Ascending aorta (tissue), 2 donors: ENCODE measurements around the gene FAM114A2. TPM values are rescaled to one million over a fixed set of nuclear protein-coding genes. Genes with fewer than 3 reads are reported as not detected.

Source experiments
- DNase-seq, 2 donors: peaks; one replicate each; pipeline ENCODE4 v3.0.0-alpha.2; 2019; ENCODE audit warnings: low spot score in 2 of 2
- H3K27ac ChIP-seq, 2 donors: fragments of 200-600 bp; sonication (generic); one replicate each; pipeline ENCODE4 v1.5.1; 2016 to 2017; ENCODE audit warnings: mild to moderate bottlenecking in 1 of 2
- H3K27me3 ChIP-seq: fragments of 200-600 bp; sonication (generic); one replicate; pipeline ENCODE4 v1.5.1; 2017
- H3K36me3 ChIP-seq, 2 donors: fragments of 200-600 bp; sonication (generic); one replicate each; pipeline ENCODE4 v1.5.1; 2016
- H3K4me1 ChIP-seq, 2 donors: fragments of 200-600 bp; sonication (generic); one replicate each; pipeline ENCODE4 v1.5.1; 2016 to 2017; ENCODE audit warnings: mild to moderate bottlenecking in 1 of 2
- H3K4me3 ChIP-seq, 2 donors: fragments of 200-600 bp; sonication (generic); one replicate each; pipeline ENCODE4 v1.5.1; 2016 to 2017; ENCODE audit warnings: mild to moderate bottlenecking in 1 of 2
- H3K9me3 ChIP-seq, 2 donors: fragments of 200-600 bp; sonication (generic); one replicate each; pipeline ENCODE4 v1.5.1; 2016
- intact Hi-C: fragments of 100-400 bp; cut with DNase I; formaldehyde crosslinking; loops from one replicate; pipeline ENCODE4 v1.15.1; 2023
- total RNA-seq: library from RNA; depleted of rRNA; stranded (reverse); fragments of >200 nt; gene quantifications from one replicate; pipeline ENCODE4 v1.1.0, GENCODE V29; 2016
- TF ChIP-seq, protein P1 (sequence below), 3 experiments: fragments of 200-600 bp in 2 of 3; fragments of 450-650 bp in 1 of 3; sonication (generic) in 2 of 3; IDR thresholded peaks; one replicate each; pipeline ENCODE4 v1.5.1; 2016 to 2019; ENCODE audit warnings: antibody characterized with exemption in 3 of 3, mild to moderate bottlenecking in 1 of 3, moderate library complexity in 1 of 3

Gene FAM114A2
- total RNA-seq, 1 donor from 2014 or later, result 7.2 TPM

DNA sequence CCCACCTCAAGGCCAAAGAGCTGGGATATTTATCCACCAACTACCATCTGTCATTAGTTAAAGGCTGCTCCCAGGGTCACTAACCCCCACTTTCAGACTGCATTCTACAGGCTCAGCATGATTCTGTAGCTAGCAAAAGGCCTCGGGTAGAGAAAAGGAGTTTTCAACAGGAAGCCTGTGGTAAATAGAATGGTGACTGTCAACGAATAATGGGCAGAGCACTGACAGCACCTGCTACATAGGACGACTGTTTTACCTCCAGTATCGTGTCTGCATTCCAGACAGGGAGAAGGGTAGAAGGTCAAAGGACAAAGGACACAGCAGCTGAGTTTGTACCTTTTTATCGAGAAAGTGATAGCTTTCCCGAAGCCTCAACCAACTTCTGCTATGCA, 20.3 kb upstream of the FAM114A2 start:
- TF ChIP-seq, protein P1, sequence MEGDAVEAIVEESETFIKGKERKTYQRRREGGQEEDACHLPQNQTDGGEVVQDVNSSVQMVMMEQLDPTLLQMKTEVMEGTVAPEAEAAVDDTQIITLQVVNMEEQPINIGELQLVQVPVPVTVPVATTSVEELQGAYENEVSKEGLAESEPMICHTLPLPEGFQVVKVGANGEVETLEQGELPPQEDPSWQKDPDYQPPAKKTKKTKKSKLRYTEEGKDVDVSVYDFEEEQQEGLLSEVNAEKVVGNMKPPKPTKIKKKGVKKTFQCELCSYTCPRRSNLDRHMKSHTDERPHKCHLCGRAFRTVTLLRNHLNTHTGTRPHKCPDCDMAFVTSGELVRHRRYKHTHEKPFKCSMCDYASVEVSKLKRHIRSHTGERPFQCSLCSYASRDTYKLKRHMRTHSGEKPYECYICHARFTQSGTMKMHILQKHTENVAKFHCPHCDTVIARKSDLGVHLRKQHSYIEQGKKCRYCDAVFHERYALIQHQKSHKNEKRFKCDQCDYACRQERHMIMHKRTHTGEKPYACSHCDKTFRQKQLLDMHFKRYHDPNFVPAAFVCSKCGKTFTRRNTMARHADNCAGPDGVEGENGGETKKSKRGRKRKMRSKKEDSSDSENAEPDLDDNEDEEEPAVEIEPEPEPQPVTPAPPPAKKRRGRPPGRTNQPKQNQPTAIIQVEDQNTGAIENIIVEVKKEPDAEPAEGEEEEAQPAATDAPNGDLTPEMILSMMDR (IDR thresholded peaks at IDR 0.05), result no peak
- Histone ChIP-seq H3K4me3 (no peak overlapping the region), H3K27ac (no peak overlapping the region), H3K36me3 (peaks cover 3 to 7% of the 10 kb centered on the region in 2 donors), H3K4me1 (peaks cover 0 to 2% of the 10 kb centered on the region in 2 donors), H3K9me3 (no peaks in the 10 kb centered on the region), H3K27me3 (no peaks in the 10 kb centered on the region)
- DNase-seq, result no peak
- intact Hi-C loops, result no loop called here

DNA sequence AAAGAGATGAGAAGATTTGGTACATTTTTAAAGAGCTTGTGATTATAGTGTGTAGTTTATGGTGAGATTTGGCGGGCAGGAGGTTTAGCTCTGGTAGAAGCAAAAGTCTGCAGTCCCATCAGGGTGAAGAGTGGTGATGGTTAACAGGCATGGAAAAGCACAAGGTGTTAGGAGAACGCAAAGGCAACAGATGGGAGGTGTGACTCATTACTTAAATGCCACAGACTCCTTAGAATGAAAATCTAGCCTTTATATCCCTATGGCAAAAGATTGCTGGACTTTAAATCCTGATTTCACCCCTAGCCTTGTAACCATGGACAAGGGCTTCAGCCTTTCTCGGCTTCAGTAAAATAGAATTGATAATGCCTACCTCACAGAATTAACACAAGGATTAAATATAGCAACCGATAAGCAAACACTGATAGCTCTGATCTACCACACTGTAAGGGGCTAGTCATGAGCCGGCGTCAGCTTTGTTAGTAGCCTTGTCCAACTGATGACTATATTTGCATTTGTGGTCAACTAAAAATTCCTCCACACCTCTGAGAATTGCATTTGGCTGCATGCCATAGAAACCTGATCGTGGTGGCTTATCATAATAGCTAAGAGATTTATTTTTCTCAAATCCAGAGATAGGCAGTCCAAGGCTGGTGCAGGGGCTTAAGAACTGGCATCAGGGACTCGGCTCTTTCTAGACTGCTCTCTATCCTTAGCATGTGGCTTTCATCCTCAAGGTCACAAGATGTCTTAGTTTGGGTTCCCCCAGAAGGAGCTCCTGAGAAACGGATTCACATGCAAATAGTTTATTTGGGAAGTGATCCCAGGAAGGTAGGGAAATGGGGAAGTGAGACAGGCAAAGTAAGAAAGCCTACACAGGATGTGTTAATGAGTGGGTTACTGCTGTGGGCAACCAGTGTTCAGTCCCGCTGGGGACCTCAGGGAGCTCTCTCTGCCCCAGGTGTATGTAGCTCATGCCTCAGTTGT, 19.6 kb upstream of the FAM114A2 start:
- Histone ChIP-seq H3K36me3 (peaks cover 6 to 13% of the 10 kb centered on the region in 2 donors), H3K4me3 (no peak overlapping the region), H3K4me1 (peaks cover 0 to 2% of the 10 kb centered on the region in 2 donors), H3K27me3 (no peaks in the 10 kb centered on the region), H3K27ac (no peak overlapping the region), H3K9me3 (no peaks in the 10 kb centered on the region)
- intact Hi-C loops, result no loop called here
- no peak for DNase-seq
- TF ChIP-seq, protein P1 (IDR thresholded peaks at IDR 0.05), result no peak

DNA sequence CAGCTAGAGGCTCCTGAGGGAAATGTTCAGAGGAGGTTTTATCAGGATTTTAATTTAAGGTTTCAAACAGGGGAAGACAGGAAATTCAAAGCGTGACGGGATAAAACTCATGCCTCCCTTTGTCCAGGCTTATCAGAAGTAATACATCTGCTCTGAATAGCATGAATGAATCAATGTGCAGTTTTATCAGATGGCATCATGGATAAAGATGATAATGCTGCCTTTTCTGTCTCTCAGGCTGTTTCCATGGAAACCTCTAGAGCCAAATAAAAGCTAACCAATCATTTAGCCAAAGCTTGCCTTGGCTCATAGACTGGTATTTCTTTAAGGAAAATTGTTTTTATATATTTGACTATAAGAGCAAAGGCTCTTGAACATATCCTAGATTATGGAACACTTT, 16.5 kb upstream of the FAM114A2 start:
- TF ChIP-seq, protein P1 (IDR thresholded peaks at IDR 0.05), result no peak
- Histone ChIP-seq H3K27me3 (no peaks in the 10 kb centered on the region), H3K4me1 (peaks cover 0 to 2% of the 10 kb centered on the region in 2 donors), H3K27ac (no peak overlapping the region), H3K36me3 (peaks cover 17 to 36% of the 10 kb centered on the region in 2 donors), H3K4me3 (no peak overlapping the region), H3K9me3 (no peaks in the 10 kb centered on the region)
- intact Hi-C loops, result no loop called here
- DNase-seq, result no peak

DNA sequence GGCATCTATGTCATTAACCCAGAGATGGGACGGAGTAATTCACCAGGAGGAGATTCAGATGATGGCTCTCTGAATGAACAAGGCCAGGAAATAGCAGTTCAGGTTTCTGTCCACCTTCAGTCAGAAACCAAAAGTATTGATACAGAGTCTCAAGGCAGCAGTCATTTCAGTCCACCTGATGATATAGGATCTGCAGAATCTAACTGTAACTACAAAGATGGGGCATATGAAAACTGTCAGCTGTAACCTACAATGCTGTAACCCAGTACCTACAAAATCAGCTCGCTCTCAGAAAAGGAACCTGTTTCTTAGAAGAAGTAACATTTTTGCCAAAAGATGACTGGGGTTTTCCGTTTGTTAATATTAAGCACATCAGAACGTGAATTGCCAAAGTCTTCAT, 14.8 kb upstream of the FAM114A2 start:
- TF ChIP-seq, protein P1 (IDR thresholded peaks at IDR 0.05), result no peak

DNA sequence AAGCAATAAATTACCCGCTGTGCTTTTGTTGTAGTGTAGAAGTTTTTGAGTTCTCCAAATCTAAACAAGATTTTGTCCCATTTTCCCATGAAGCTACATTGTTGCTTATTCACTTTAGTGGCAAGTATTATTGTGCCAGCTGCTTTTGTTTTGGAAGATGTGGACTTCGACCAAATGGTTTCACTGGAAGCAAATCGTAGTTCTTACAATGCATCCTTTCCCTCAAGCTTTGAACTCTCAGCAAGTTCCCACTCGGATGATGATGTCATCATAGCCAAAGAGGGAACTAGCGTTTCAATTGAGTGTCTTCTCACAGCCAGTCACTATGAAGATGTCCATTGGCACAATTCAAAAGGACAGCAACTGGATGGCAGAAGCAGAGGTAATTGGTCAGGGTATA, 10.9 kb upstream of the FAM114A2 start:
- Histone ChIP-seq H3K36me3 (peaks cover 14 to 39% of the 10 kb centered on the region in 2 donors), H3K4me1 (no peaks in the 10 kb centered on the region), H3K4me3 (no peak overlapping the region), H3K27me3 (no peaks in the 10 kb centered on the region), H3K27ac (no peak overlapping the region), H3K9me3 (no peaks in the 10 kb centered on the region)
- intact Hi-C loops, result no loop called here
- DNase-seq, result no peak
- TF ChIP-seq, protein P1 (IDR thresholded peaks at IDR 0.05), result no peak

More for the DNA sequence above, 14.8 kb upstream of the FAM114A2 start:
- intact Hi-C loops, result no loop called here
- H3K9me3 ChIP-seq, result no peaks in the 10 kb centered on the region
- DNase-seq, result no peak
- peaks cover 0 to 2% of the 10 kb centered on the region in 2 donors for H3K4me1 ChIP-seq
- no peaks in the 10 kb centered on the region for H3K27me3 ChIP-seq
- peaks cover 17 to 36% of the 10 kb centered on the region in 2 donors for H3K36me3 ChIP-seq
- no peak overlapping the region for H3K27ac ChIP-seq
- no peak overlapping the region for H3K4me3 ChIP-seq
